SIG-M5 treated with dmso at 0.1 percent for 504 hours (cell line): ENCODE measurements around the gene GPHA2.

Experiments used
- DNase-seq: peaks from one replicate; lab custom pipeline; 2025; ENCODE audit not compliant: unreplicated experiment; lab: John Stamatoyannopoulos, UW

GPHA2 gene

GRCh38 chr11:64911689-64912088 lies 24.0 kb downstream of the GPHA2 start:
- DNase-seq: no peak

- DNase-seq: no peak
These were observed 24.6 kb downstream of the GPHA2 start for GRCh38 chr11:64911142-64911541.

- DNase-seq: no peak
These were observed 25.1 kb downstream of the GPHA2 start for GRCh38 chr11:64910451-64911093.

- DNase-seq: no peak
These were observed 25.9 kb downstream of the GPHA2 start for GRCh38 chr11:64909653-64910343.

- no peak for DNase-seq
These were observed 26.9 kb downstream of the GPHA2 start for GRCh38 chr11:64908766-64909165.

GRCh38 chr11:64906314-64906635 lies 29.4 kb downstream of the GPHA2 start:
- no peak for DNase-seq

- no peak for DNase-seq
These were observed 30.0 kb downstream of the GPHA2 start for GRCh38 chr11:64905516-64906313.

- no peak for DNase-seq
These were observed 32.3 kb downstream of the GPHA2 start for GRCh38 chr11:64903291-64903833.

GRCh38 chr11:64902102-64902900 lies 33.4 kb downstream of the GPHA2 start:
- DNase-seq: no peak

- DNase-seq: no peak
These were observed 34.9 kb downstream of the GPHA2 start for GRCh38 chr11:64900774-64901173.

- DNase-seq: no peak
These were observed 35.4 kb downstream of the GPHA2 start for GRCh38 chr11:64900263-64900678.

GRCh38 chr11:64898541-64898940 lies 37.2 kb downstream of the GPHA2 start:
- no peak for DNase-seq

- DNase-seq: no peak
These were observed 37.6 kb downstream of the GPHA2 start for GRCh38 chr11:64898076-64898445.

- no peak for DNase-seq
These were observed 38.2 kb downstream of the GPHA2 start for GRCh38 chr11:64897381-64898075.

- DNase-seq: no peak
These were observed 39.2 kb downstream of the GPHA2 start for GRCh38 chr11:64896448-64897022.

- no peak for DNase-seq
These were observed 40.8 kb downstream of the GPHA2 start for GRCh38 chr11:64894812-64895452.

GRCh38 chr11:64894070-64894811 lies 41.5 kb downstream of the GPHA2 start:
- DNase-seq: peak; percentile 37

- DNase-seq: no peak
These were observed 42.3 kb downstream of the GPHA2 start for GRCh38 chr11:64893194-64894069.
